Middle frontal gyrus (tissue), 1 donor: ENCODE data around the gene GSPT1.
A peak's percentile ranks its signal among the peaks of the same experiment; 100 is the strongest.
"Not testable (repeated sequence)": the region's sequence is repeated elsewhere in the genome, so short reads cannot be mapped to it uniquely, and the experiment has no call there.

Experiments used
- DNase-seq: peaks from one replicate; pipeline ENCODE4 v3.0.0-alpha.2; 2015; ENCODE audit warnings: low spot score; ENCODE audit errors: extremely low spot score

Gene GSPT1

DNA sequence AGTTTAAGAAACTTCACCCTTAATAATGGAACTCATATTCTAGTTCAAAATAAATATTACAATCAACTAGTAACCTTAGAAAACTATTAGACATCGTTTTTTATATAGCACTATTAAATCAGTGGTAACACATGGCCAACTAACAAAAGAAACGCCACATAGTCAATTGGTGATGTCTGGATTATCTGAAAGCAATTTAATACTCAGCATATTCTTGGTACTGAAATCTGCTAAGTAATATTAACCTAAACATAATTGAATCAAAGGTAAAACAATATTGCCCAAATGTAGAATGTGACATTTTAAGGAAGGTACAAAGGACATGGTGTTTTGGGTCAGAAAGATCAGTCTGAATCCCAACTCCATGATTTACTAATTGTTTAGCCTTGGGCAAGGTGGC lies 53.3 kb downstream of the GSPT1 start:
- DNase-seq, result no peak

DNA sequence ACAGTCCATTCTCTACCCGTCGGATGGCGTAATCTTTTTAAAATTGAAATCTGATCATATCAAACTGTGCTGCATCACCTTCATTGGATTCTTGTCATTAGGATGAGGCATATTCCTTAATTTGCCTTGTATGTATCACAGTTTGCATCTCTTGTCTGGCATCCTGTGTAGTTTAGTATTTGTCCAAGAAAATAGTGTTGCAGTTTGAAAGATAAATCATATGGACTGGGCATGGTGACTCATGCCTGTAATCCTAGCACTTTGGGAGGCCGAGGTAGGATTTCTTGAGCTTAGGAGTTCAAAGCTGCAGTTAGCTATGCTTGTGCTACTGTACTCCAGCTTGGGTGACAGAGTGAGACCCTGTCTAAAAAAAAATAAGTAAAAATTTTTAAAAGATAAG lies 58.6 kb downstream of the GSPT1 start:
- DNase-seq, result no peak

DNA sequence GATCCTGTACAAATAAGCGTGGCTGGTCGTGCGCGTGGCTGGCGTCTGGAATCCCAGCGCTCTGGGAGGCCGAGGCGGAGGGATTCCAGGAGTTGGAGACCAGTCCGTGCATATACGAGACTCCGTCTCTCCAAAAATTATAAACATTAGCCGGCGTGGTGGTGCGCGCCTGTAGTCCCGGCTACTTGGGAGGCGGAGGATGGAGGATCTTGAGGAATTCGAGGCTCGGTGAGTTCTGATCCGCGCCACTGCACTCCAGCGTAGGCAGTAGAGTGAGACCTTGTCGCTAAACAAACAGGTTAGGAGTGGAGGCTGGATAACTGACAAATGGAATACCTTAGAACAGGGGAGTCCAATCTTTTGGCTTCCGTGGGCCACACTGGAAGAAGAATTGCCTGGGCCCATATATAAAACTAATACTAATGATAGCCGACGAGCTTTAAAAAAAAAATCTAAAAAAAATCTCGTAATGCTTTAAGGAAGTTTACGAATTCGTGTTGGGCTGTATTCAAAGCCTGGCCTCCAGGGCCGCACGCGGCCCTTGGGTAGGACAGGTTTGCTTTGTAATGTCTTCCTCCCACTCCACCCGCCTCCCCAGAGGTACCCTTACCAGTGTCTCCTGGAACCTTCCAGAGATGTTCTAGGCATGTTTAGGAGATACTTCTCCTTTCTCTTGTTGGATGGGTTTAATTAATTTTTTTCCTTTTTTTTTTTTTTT lies 63.5 kb downstream of the GSPT1 start:
- DNase-seq, result no peak

DNA sequence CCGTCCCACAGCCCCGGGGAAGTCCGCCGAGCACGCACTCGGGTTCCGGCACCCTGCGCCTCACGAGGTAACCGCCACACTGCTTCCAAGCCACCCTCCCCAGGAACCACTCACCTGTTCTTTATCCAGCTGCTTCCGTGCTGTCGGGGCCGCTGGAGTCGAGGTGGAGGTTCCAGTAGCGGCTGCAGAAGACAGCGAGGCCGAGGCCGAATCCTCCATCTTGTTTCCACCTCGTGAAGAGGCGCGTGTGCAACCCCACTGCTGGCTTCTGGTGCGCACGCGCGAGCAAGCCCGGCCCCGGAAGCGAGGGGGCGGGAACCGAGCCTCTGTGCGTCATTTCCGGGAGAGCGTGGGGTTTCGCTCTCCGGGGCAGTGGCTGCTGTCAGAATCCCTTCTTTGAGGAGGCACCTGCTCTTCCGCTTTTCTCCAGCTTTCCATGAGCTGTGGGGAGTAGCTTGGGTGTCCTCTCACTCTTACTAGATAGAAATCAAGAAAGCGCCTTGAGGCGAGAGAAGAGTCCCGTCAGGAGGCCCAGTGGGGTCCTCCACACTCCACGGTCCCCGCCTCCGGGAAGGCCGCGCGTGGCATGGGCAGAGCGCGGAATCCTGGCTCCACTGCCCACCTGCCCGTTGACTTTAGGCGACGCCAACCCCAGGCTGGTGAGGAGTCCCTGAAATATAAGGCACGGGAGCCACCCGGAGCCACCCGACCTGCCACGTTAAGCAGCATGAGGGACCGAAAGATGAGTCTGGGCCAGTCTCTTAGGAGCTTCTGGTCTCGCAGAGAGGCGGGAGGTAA lies 64.3 kb downstream of the GSPT1 start, which contains the start of gene RSL1D1:
Gene RSL1D1, minus strand, starts transcription at position 249 of the 798 bp plus-strand sequence. Its CDS starts 30 bp downstream, at position 219.
- DNase-seq, result peak; percentile 91

DNA sequence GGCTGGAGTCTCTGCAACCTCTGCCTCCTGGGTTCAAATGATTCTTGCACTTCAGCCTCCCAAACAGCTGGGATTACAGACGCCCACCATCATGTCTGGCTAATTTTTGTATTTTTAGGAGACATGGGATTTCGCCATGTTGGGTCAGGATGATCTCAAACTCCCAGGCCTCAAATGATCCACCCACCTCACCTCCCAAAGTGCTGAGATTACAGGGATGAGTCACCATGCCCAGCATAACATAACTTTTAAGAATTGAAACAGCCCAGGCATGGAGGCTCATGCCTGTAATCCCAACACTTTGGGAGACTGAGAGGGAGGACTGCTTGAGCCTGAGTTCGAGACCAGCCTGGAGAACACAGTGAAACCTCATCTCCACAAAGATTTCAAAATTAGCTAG lies 66.9 kb downstream of the GSPT1 start:
- DNase-seq, result no peak

DNA sequence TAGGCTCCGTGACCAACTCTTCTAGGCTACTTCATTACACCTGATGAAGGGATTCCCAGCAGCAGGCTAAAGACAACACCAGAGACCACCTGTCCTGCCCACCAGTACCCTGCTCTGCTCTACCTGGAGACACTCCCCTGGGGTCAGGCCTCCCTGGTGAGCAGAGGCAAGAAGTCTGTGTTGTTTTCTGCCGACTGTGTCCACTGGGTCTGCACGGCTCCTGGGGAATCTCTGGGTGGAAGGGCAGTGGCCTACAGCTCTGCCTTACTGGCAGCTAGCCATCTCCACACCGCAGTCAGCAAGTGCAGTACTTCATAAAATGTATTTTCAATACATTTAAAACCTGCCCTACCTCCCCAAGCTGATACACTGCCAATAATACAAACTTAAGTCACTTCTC lies 71.3 kb downstream of the GSPT1 start:
- DNase-seq, result no peak

DNA sequence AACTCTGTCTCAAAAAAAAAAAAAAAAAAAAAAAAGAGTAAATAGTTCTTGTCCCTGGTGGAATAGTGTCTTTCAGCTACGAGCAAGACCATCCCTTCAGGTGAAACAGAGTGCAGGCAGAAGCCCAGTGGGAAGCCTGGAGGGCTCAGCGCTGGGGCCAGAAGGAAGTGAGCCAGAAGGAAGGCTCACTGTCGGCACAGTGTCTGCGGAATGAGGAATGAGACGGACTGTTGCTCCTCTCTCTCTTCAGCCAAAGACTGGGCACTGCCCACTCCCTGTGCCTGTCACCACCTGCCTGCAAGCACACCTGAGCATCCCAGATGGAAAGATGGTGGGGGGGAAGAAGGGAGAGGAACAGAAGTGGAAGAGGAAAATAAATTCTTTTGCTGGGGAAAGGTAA lies 71.9 kb downstream of the GSPT1 start:
- no peak for DNase-seq

DNA sequence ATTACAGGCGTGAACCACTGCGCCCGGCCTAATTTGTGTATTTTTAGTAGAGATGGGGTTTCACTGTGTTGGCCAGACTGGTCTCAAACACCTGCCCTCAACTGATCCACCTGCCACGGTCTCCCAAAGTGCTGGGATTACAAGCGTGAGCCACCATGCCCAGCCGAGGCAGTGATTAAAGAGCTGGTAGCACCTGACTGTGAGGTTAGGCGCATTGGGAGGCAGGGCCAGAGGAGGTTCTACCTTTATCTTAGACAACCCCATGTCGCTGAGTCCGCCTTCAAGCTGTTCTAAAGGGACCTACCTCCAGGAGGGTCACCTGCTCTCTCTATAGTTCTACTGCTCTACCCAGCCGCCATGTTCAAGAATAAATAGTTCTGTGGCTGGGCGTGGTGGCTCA lies 72.5 kb downstream of the GSPT1 start:
- DNase-seq, result no peak

DNA sequence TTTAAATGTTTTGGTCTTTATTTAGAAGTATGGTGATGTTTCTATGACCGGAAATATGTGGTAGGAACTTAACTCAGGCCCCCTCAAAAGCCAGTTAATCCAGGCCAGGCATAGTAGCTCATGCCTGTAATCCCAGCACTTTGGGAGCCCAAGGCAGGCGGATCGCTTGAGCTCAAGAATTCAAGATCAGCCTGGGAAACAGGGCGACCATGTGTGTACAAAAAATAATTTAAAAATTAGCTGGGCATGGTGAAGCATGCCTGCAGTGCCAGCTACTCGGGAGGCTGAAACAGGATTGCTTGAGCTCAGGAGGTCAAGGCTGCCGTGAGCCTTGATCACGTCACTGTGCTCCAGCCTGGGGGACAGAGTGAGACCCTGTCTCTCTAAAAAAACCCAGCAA lies 74.7 kb downstream of the GSPT1 start:
- no peak for DNase-seq

DNA sequence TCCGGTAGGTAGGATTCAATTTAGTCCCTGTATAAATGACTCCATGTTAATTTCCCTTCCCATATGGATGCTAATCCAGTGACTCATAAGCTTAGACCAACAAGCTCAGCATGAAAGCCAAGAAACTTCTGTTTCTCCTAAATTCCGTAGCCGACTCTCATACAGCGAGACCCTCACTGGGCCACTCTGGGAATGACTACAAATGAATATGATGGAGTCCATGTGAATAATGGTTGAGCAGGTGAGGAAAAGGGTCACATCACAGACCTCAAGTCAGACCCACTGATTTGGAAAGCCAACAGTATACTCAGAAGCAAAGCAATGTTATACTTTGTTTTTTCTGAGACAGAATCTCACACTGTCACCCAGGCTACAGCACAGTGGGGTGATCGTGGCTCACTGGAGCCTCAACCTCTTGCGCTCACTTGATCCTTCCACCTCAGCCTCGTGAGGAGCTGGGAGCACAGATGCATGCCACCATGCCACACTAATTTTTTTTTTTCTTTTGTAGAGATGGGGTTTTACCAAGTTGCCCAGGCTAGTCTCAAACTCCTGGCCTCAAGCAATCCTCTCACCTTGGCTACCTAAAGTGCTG lies 79.0 kb downstream of the GSPT1 start:
- DNase-seq, result no peak

DNA sequence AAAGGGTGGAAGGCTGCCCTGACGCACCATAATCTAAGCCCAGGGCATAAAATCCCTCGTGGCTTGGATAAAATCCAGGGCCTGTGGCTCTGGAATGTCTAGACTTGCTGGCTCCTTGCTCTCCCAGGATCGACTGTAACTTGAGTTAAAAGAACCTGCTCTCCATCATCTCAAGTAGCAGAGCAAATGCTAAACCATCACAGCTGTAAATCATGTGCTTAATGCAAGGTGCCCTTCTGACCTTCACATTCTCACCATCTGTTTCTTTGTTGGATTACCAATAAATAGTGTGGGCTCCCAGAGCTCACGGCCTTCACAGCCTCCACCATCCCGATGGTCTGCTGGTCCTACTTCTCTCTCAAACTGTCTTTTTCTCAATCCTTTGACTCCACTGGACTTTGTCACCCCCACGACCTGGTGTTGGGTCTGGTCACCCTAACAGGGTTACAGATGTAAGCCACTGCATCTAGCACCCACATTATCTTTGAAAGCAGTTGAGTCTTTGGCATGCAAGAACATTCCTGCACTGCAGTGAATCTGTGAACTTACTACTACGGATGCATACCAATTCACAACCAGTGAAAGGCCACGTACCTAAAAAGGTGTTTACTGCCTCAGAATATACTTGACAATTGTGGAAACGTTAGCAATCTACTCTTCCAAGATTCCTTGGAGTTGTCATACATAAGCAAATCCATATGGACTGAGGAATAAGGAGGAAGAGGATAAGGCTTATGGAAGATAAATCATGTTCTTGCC lies 79.7 kb downstream of the GSPT1 start:
- no peak for DNase-seq

DNA sequence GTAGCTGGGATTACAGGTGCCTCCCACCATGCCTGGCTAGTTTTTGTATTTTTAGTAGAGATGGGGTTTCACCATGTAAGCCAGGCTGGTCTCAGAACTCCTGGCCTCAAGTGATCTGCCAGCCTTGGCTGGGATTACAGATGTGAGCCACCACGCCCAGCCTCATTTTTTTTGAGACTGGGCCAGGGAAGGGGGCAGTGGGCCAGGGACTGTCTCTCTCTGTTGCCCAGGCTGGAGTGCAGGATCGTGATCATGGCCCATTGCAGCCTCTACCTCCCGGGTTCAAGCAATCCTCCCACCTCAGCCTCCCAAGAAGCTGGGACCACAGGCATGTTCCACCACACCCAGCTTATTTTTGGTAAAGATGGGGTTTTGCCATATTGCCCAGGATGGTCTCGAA lies 80.4 kb downstream of the GSPT1 start:
- no peak for DNase-seq

DNA sequence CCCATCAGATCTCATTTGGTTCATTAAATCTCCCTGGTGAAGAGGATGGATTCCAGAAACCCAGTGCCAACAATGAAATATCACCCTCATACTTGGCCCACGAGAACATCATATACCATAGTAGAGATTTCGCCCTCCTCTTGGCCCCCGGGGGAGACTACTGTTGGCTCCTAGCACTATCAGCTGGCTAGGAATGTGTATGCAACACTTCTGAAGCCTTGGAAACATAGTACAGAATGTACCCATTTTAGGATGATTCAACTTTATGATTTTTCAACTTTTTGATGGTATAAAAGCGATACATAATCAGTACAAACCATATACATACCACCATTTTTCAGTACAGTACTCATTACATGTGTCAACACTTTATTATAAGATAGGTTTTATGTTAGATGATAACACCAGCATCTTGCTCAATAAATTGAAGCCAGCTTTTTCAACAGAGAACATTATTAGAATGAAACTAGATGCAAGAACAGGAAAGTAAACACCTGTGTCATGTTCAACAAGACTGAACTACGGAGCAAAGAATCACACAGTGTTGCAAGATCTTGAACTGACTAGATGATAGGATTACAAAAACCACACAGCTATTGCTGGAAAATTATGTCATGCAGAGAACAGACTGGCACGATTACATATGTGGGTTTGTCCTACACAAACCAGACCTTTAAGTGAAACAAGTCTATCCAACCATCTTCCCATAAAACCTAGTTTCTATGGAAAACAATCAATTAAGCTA lies 81.6 kb downstream of the GSPT1 start:
- DNase-seq, result no peak

DNA sequence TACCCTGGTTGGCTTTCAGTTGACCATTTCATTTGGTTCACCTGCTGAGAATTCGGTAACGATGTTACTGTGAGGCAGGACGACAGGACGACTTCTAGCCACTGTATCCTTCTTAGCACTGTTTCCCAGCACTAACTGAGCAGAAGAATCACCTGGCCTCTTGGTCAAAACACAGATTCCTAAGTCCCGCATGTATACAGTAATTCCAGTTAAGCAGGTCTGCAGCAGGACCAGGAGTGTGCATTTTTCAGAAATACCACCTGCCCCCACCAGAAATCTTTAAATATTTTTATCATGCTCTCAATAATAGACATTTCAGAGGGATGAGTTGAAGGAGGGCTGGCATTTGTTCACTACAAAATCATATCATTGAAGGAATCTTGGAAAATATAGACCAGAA lies 87.1 kb downstream of the GSPT1 start:
- DNase-seq, result no peak

DNA sequence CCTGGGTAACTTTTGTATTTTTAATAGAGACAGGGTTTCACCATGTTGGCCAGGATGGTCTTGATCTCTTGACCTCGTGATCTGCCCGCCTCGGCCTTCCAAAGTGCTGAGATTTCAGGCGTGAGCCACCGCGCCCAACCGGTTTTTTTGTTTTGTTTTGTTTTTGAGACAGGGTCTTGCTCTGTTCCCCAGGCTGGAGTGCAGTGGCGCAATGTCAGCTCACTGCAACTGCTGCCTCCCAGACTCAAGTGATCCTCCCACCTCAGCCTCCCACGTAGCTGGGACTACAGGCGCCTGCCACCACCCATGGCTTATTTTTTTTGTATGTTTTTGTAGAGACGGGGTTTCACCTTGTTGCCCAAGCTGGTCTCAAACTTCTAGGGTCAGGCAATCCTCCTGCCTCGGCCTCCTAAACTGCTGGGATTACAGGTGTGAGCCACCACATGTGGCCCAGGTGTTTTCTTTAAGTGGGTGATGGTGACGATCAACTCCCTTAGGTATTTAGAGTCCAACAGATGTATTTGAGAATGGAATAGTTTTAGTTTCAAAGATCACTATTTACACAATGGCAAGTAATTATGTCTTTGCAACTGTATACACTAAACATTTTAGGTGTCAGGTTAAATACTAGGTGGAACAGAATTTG lies 90.1 kb downstream of the GSPT1 start:
- DNase-seq, result not testable (repeated sequence)

DNA sequence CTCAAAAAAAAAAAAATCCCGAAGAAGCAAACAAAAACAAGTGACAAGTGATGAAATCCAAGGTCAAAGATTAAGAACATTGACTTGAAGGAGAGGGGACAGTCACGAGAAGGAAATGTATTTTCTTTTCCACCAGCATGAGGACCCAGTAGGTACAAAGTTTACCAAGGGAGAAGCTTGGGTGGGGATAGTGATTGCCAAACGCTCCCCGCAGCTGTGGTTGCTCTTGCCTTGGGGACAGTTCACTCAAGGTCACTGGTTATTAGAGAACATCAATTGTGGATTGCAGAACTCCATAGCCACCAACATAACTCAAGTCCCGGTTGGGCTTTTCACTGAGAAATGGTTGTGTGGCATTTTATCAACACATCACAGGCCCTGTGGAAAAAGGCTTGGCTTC lies 91.4 kb downstream of the GSPT1 start:
- no peak for DNase-seq

DNA sequence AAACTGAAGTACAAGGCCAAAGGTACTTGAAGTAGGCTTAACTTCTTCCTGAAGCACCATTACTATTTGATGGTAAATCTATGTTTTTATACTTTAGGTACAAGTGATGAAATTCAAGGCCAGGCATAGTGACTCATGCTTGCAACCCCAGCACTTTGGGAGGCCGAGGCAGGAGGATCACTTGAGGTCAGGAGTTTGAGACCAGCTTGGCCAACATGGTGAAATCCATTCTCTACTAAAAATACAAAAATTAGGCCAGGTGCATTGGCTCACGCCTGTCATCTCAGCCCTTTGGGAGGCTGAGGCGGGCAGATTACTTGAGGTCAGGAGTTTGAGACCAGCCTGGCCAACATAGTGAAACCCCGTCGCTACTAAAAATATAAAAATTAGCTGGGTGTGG lies 92.1 kb downstream of the GSPT1 start:
- not testable (repeated sequence) for DNase-seq

DNA sequence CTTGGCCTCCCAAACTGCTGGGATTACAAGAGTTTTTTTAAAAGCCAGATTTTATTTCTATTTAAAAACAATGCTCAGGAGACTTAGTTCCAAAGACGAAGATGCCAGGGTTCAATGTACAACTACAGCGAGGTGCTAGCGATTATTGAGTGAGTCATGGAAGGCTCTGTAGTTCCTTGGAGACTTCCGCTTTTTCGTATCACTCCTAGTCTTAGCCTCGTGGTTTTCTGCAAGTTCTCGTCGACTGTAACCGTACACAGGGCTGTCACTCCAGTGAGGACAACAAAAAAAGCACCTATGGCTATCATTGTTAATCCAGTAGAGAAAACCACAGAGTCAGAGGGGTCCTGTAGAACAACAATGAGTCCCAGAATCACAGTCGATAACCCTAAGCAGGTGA lies 96.0 kb downstream of the GSPT1 start:
- no peak for DNase-seq

DNA sequence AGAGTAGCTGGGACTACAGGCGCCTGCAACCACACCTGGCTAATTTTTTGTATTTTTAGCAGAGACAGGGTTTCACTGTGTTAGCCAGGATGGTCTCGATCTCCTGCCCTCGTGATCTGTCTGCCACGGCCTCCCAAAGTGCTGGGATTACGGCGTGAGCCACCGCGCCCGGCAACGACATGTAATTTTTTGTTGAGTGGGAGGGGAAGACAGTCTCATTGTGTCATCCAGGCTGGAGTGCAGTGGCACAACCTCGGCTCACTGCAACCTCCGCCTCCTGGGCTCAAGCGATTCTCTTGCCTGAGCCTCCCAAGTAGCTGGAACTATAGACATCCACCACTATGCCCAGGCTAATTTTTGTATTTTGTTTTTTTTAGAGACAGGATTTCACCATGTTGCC lies 96.8 kb downstream of the GSPT1 start:
- DNase-seq, result not testable (repeated sequence)
